T47D (cell line): ENCODE data around the gene MOGAT3.

Experiments used
- DNase-seq, 2 experiments: peaks; one replicate each; pipeline versions ENCODE4 v3.0.0 to v3.0.0-alpha.2; 2011 to 2012; ENCODE audit warnings: low read depth in 1 of 2, low spot score in 1 of 2
- JUND ChIP-seq: IDR thresholded peaks from 2 replicates; pipeline ENCODE4 v1.6.1; 2012; ENCODE audit warnings: low read depth
- in situ Hi-C: cut with HindIII; loops from 2 replicates; pipeline ENCODE4 v1.10.0; 2016; ENCODE audit warnings: low sequenced_read_pairs, low pct_unique_long_range_greater_than_20kb

The MOGAT3 gene

GRCh38 chr7:101239191-101239950, 38.5 kb upstream of the MOGAT3 start:
- in situ Hi-C loops, result no loop called here
- TF ChIP-seq JUND, result no peak

GRCh38 chr7:101238226-101239182, 37.7 kb upstream of the MOGAT3 start:
- in situ Hi-C loops, result no loop called here
- no peak for DNase-seq
- TF ChIP-seq JUND, result no peak

More at GRCh38 chr7:101239191-101239950, 38.5 kb upstream of the MOGAT3 start:
- DNase-seq, result no peak

- no peak for DNase-seq
- no peak for TF ChIP-seq JUND
- in situ Hi-C loops, result no loop called here
Measured at GRCh38 chr7:101237206-101238067, 36.6 kb upstream of the MOGAT3 start, which contains the start of gene CLDN15. Gene CLDN15 (minus strand): TSS chr7:101237802. CDS start chr7:101237581, 221 bp downstream.

GRCh38 chr7:101236292-101236835, 35.5 kb upstream of the MOGAT3 start:
- in situ Hi-C loops, result no loop called here
- no peak for DNase-seq
- no peak for TF ChIP-seq JUND

GRCh38 chr7:101235522-101235921, 34.7 kb upstream of the MOGAT3 start:
- no peak for TF ChIP-seq JUND
- in situ Hi-C loops, result no loop called here
- no peak for DNase-seq

GRCh38 chr7:101235050-101235449, 34.2 kb upstream of the MOGAT3 start:
- no peak for DNase-seq
- TF ChIP-seq JUND, result no peak
- in situ Hi-C loops, result no loop called here

- DNase-seq, result no peak
- TF ChIP-seq JUND, result no peak
- in situ Hi-C loops, result no loop called here
Measured at GRCh38 chr7:101234636-101235035, 33.8 kb upstream of the MOGAT3 start.

GRCh38 chr7:101233907-101234547, 33.2 kb upstream of the MOGAT3 start:
- no peak for TF ChIP-seq JUND
- in situ Hi-C loops, result no loop called here
- no peak for DNase-seq

GRCh38 chr7:101232141-101232850, 31.5 kb upstream of the MOGAT3 start:
- DNase-seq, result peak; percentile 75 to 76
- in situ Hi-C loops, result no loop called here
- no peak for TF ChIP-seq JUND

- in situ Hi-C loops, result no loop called here
- no peak for DNase-seq
- TF ChIP-seq JUND, result no peak
Measured at GRCh38 chr7:101231644-101232043, 30.8 kb upstream of the MOGAT3 start.

- no peak for DNase-seq
- in situ Hi-C loops, result no loop called here
Measured at GRCh38 chr7:101226721-101227120, 25.9 kb upstream of the MOGAT3 start.

More at GRCh38 chr7:101226721-101227120, 25.9 kb upstream of the MOGAT3 start:
- TF ChIP-seq JUND, result no peak
